Uterus (tissue), 2 donors: ENCODE data around the gene ADAMTSL1.

ENCODE experiments used
- CTCF ChIP-seq, 4 experiments: fragments of 200-600 bp in 2 of 4; fragments of 450-650 bp in 2 of 4; sonication (generic) in 2 of 4; IDR thresholded peaks; one replicate each; pipeline ENCODE4 v1.5.1; 2016 to 2019; ENCODE audit warnings: antibody characterized with exemption in 4 of 4, mild to moderate bottlenecking in 2 of 4, moderate library complexity in 1 of 4
- POLR2A ChIP-seq, 2 donors: fragments of 450-650 bp; IDR thresholded peaks; one replicate each; pipeline ENCODE4 v1.6.1; 2016; ENCODE audit warnings: antibody characterized with exemption in 2 of 2, mild to moderate bottlenecking in 1 of 2, moderate library complexity in 1 of 2

GRCh38 chr9:18610956-18611355, 137.0 kb downstream of the ADAMTSL1 start:
- TF ChIP-seq CTCF (IDR thresholded peaks at IDR 0.05): no peak
- TF ChIP-seq POLR2A (IDR thresholded peaks at IDR 0.05): no peak
